ENCODE data around the gene AUNIP.

DNA sequence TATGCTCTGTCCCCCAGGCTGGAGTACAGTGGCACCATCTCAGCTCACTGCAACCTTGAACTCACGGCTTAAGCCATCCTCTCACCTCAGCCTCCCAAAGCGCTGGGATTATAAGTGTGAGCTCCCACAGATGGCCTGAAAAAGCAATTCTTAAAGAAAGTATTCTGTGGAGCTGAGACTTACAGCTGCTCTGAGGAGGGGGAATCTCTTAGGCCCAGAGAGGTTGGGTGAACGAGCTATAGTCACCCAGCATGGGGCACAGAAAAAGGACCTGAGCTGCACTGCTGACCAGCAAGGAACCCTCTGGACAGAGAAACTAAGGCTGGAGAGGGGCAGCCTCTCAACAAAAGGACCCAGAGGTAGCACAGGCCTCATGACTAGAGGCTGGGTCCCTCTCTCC is 15.0 kb upstream of the AUNIP start:
- TF ChIP-seq CTCF (IDR thresholded peaks at IDR 0.05) (no peak), POLR2A (IDR thresholded peaks at IDR 0.05) (no peak)
